GM12878 (cell line): ENCODE results near the gene MBNL1. TPM values are rescaled to one million over a fixed set of nuclear protein-coding genes. Genes with fewer than 3 reads are reported as not detected.

Experiments used
- ATAC-seq: fragments of 200-7000 bp; cut with Tn5 transposase; 3 replicates; pipeline ENCODE4 v1.9.1; 2020; ENCODE audit warnings: mild to moderate bottlenecking, moderate library complexity
- BruUV-seq: library from RNA; stranded (reverse); fragments of 400-500 nt; replicated peaks from 2 replicates; lab custom pipeline; 2021; lab: Mats Ljungman, UMichigan
- CTCF ChIA-PET: fragments of 300-600 bp; sonication (Branson Sonifier 250); formaldehyde crosslinking; extraction: SDS; loops from one replicate; lab custom pipeline; 2021; ENCODE audit warnings: inconsistent platforms; lab: Yijun Ruan, JAX
- POLR2A ChIA-PET: fragments of 350-600 bp; formaldehyde crosslinking; extraction: SDS; loops from one replicate; lab custom pipeline; 2021; ENCODE audit warnings: inconsistent platforms; lab: Charles Lee
- RAD21 ChIA-PET: fragments of 300-600 bp; sonication (Branson Sonifier 250); formaldehyde crosslinking; loops from one replicate; lab custom pipeline; 2023; ENCODE audit warnings: antibody characterized with exemption; ENCODE audit not compliant: unreplicated experiment; lab: Charles Lee
- SMC1A ChIA-PET: fragments of 300-600 bp; sonication (Branson Sonifier 250); formaldehyde crosslinking; loops from one replicate; lab custom pipeline; 2023; ENCODE audit not compliant: unreplicated experiment, uncharacterized antibody; lab: Charles Lee
- DNase-seq: peaks from one replicate; pipeline ENCODE4 v3.0.0-alpha.2; 2011; ENCODE audit warnings: low read depth, low spot score
- FAIRE-seq: peaks from 3 replicates; lab custom pipeline; 2011; peaks lifted over from hg19 to GRCh38; lab: Jason Lieb, UNC
- H2AFZ ChIP-seq: 2 replicates; pipeline ENCODE4 v1.6.0; 2011; ENCODE audit warnings: low read depth, low read length, control low read depth; ENCODE audit not compliant: control insufficient read depth
- H3K27ac ChIP-seq: 2 replicates; pipeline ENCODE4 v1.5.1; 2011; ENCODE audit warnings: control low read depth; ENCODE audit not compliant: control insufficient read depth, insufficient read depth
- H3K27me3 ChIP-seq, 2 experiments: replicated peaks in 1 of 2; 2 replicates each; pipeline versions ENCODE4 v1.6.0 to v1.6.1; 2011; ENCODE audit warnings: low read length in 1 of 2; ENCODE audit not compliant: control insufficient read depth in 2 of 2, insufficient read depth in 2 of 2
- H3K36me3 ChIP-seq, 2 experiments: 2 replicates each; pipeline ENCODE4 v1.5.1; 2011; ENCODE audit warnings: low read length in 1 of 2; ENCODE audit not compliant: control insufficient read depth in 2 of 2, insufficient read depth in 2 of 2
- H3K4me1 ChIP-seq: 2 replicates; pipeline ENCODE4 v1.6.1; 2011; ENCODE audit warnings: mild to moderate bottlenecking, low read length, moderate library complexity, mixed read lengths; ENCODE audit not compliant: control insufficient read depth, insufficient read depth
- H3K4me2 ChIP-seq: 2 replicates; pipeline ENCODE4 v1.6.0; 2011; ENCODE audit warnings: control low read depth; ENCODE audit not compliant: control insufficient read depth, insufficient read depth
- H3K4me3 ChIP-seq: fragments of 200-600 bp; sonication (generic); 2 replicates; pipeline ENCODE4 v1.5.1; 2016
- H3K79me2 ChIP-seq: 2 replicates; pipeline ENCODE4 v1.6.0; 2011; ENCODE audit warnings: low read length; ENCODE audit not compliant: control insufficient read depth, insufficient read depth
- H3K9ac ChIP-seq: 2 replicates; pipeline ENCODE4 v1.8.0; 2011; ENCODE audit warnings: low read length, control low read depth, mixed read lengths; ENCODE audit not compliant: control insufficient read depth, insufficient read depth
- H3K9me3 ChIP-seq: replicated peaks from 3 replicates; pipeline ENCODE4 v1.5.1; 2011; ENCODE audit warnings: mild to moderate bottlenecking, low read length; ENCODE audit not compliant: control insufficient read depth, insufficient read depth
- H4K20me1 ChIP-seq: 2 replicates; pipeline ENCODE4 v1.6.0; 2011; ENCODE audit not compliant: control insufficient read depth, insufficient read depth
- GABPA ChIP-seq: IDR thresholded peaks from 2 replicates; pipeline ENCODE4 v1.6.1; 2014; ENCODE audit warnings: antibody characterized with exemption, low read depth, mild to moderate bottlenecking, inconsistent platforms
- MEF2A ChIP-seq: IDR thresholded peaks from 2 replicates; pipeline ENCODE4 v1.6.1; 2011; ENCODE audit warnings: low read depth, mild to moderate bottlenecking, low read length, moderate library complexity; ENCODE audit not compliant: insufficient read depth
- YBX1 ChIP-seq: fragments of 450-650 bp; IDR thresholded peaks from 2 replicates; pipeline ENCODE4 v1.6.1; 2016; ENCODE audit warnings: antibody characterized with exemption
- WGBS: methylation state at CpG from one replicate; pipeline ENCODE4 v1.1.6; 2016; ENCODE audit warnings: low lambda C conversion rate; ENCODE audit not compliant: insufficient replicate concordance, insufficient coverage; ENCODE audit errors: missing lambda C conversion rate; 5-methylcytosine and 5-hydroxymethylcytosine counted together
- in situ Hi-C: fragments of 300-500 bp; cut with MboI; formaldehyde crosslinking; loops from 9 replicates; pipeline ENCODE4 v1.14.3; 2018; ENCODE audit warnings: mixed read lengths
- intact Hi-C: fragments of 100-400 bp; cut with micrococcal nuclease; formaldehyde crosslinking; loops from one replicate; pipeline ENCODE4 v1.14.2; 2022; ENCODE audit not compliant: unreplicated experiment
- polyA plus RNA-seq, 11 experiments: library from polyadenylated mRNA; depleted of rRNA in 4 of 11; unstranded in 6 of 11; stranded (reverse) in 5 of 11; fragments of >200 nt; fragmentation: Nextera tagmentation in 4 of 11; fragmentation: Illumina TruSeq in 1 of 11; extraction: Ambion mirVana in 4 of 11; extraction: Trizol in 1 of 11; gene quantifications; 1 replicate in 1 of 11; 2 replicates in 10 of 11; pipeline versions ENCODE4 v1.2.1 to v1.2.3, GENCODE V29; 2011 to 2016; ENCODE audit warnings: inconsistent platforms in 2 of 11, missing spikeins in 2 of 11, low read depth in 1 of 11
- total RNA-seq, 4 experiments: library from RNA; depleted of rRNA in 3 of 4; stranded (reverse); fragments of >200 nt in 3 of 4; fragmentation: Illumina TruSeq in 1 of 4; extraction: Trizol in 1 of 4; gene quantifications; 2 replicates each; pipeline versions ENCODE4 v1.2.1 to v1.2.3, GENCODE V29; 2013 to 2021
- TF ChIP-seq, protein P1 (sequence below): IDR thresholded peaks from 2 replicates; pipeline ENCODE4 v1.6.1; 2012; ENCODE audit warnings: mild to moderate bottlenecking, low read depth, low read length
- TF ChIP-seq, protein P2 (sequence below): fragments of 450-650 bp; IDR thresholded peaks from 2 replicates; pipeline ENCODE4 v1.6.1; 2017; ENCODE audit warnings: mild to moderate bottlenecking

The MBNL1 gene
- total and polyA plus RNA-seq, 10 of the 15 experiments (the other 5 are each of a cell fraction or from before 2014, with no cell fraction given): 59.6 to 337 (median 143) TPM

DNA sequence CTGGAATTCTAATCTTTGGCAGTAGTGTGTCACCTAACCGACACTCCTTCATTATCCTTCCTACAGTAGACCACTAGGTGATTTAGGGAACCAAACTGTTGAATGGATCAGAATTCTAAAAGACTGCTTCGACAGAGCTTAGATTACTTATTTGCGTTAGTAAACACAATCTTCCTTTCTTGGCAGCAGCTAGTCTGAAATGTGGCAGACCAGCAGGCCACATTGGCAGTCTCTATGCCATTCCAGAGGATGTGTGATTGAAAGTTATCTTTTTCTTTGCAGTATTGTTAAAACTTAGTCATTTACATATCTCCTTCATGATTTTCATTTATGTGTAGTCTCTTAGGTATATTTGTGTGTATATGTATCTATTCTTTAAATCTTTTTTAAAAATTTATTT, 23.6 kb downstream of the MBNL1 start:
- Histone ChIP-seq H3K4me1 (peaks cover 7% of the 10 kb centered on the region), H3K27ac (no peak overlapping the region), H3K4me2 (no peak overlapping the region), H3K27me3 (no peaks in the 10 kb centered on the region), H3K36me3 (peaks cover 0 to 14% of the 10 kb centered on the region in 2 experiments; a peak in 2 of 4 replicates), H3K4me3 (no peak overlapping the region), H4K20me1 (no peaks in the 10 kb centered on the region; the same call in 1 of the 2 replicates), H3K9ac (no peak overlapping the region), H3K9me3 (peaks cover 10% of the 10 kb centered on the region), H3K79me2 (peaks cover 96% of the 10 kb centered on the region), H2AFZ (no peak overlapping the region)
- ChIA-PET CTCF (interaction anchor here (0.6 to 1.7 kb wide), 2 partner anchors 16 to 22 kb away, joined by 3 to 6 read pairs; no protein-coding TSS in a partner anchor), RAD21 (interaction anchor here (0.7 to 3.3 kb wide), 5 partner anchors 10 to 151 kb away, joined by 3 to 15 read pairs (median 3); no protein-coding TSS in a partner anchor), POLR2A (no interaction called here), SMC1A (interaction anchor here (1.0 to 3.4 kb wide), 7 partner anchors 9 to 140 kb away, joined by 3 to 28 read pairs (median 7); no protein-coding TSS in a partner anchor)
- FAIRE-seq (no peak), ATAC-seq (no peak), DNase-seq (no peak)
- 71% methylated on average over 3 of the region's 3 CpGs for WGBS
- in situ Hi-C loops (no loop called here), intact Hi-C loops (no loop called here)
- no TSS peak for BruUV-seq
- TF ChIP-seq GABPA (no peak), YBX1 (no peak), MEF2A (no peak)
- TF ChIP-seq, protein P1, sequence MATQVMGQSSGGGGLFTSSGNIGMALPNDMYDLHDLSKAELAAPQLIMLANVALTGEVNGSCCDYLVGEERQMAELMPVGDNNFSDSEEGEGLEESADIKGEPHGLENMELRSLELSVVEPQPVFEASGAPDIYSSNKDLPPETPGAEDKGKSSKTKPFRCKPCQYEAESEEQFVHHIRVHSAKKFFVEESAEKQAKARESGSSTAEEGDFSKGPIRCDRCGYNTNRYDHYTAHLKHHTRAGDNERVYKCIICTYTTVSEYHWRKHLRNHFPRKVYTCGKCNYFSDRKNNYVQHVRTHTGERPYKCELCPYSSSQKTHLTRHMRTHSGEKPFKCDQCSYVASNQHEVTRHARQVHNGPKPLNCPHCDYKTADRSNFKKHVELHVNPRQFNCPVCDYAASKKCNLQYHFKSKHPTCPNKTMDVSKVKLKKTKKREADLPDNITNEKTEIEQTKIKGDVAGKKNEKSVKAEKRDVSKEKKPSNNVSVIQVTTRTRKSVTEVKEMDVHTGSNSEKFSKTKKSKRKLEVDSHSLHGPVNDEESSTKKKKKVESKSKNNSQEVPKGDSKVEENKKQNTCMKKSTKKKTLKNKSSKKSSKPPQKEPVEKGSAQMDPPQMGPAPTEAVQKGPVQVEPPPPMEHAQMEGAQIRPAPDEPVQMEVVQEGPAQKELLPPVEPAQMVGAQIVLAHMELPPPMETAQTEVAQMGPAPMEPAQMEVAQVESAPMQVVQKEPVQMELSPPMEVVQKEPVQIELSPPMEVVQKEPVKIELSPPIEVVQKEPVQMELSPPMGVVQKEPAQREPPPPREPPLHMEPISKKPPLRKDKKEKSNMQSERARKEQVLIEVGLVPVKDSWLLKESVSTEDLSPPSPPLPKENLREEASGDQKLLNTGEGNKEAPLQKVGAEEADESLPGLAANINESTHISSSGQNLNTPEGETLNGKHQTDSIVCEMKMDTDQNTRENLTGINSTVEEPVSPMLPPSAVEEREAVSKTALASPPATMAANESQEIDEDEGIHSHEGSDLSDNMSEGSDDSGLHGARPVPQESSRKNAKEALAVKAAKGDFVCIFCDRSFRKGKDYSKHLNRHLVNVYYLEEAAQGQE: no peak
- TF ChIP-seq, protein P2, sequence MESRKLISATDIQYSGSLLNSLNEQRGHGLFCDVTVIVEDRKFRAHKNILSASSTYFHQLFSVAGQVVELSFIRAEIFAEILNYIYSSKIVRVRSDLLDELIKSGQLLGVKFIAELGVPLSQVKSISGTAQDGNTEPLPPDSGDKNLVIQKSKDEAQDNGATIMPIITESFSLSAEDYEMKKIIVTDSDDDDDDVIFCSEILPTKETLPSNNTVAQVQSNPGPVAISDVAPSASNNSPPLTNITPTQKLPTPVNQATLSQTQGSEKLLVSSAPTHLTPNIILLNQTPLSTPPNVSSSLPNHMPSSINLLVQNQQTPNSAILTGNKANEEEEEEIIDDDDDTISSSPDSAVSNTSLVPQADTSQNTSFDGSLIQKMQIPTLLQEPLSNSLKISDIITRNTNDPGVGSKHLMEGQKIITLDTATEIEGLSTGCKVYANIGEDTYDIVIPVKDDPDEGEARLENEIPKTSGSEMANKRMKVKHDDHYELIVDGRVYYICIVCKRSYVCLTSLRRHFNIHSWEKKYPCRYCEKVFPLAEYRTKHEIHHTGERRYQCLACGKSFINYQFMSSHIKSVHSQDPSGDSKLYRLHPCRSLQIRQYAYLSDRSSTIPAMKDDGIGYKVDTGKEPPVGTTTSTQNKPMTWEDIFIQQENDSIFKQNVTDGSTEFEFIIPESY: no peak
